Body of pancreas (tissue), 4 donors: ENCODE measurements around the gene RTN3. TPM values are rescaled to one million over a fixed set of nuclear protein-coding genes. Genes with fewer than 3 reads are reported as not detected.

Experiments used
- ATAC-seq: fragments of 150-250 bp; one replicate; pipeline ENCODE4 v1.9.1; 2016
- DNase-seq, 4 donors: peaks; one replicate each; pipeline ENCODE4 v3.0.0-alpha.2; 2019
- H3K27ac ChIP-seq, 4 donors: fragments of 200-600 bp; sonication (generic); 1 replicate in 3 of 4; 2 replicates in 1 of 4; pipeline versions ENCODE4 v1.5.1 to v1.6.1; 2016 to 2019; ENCODE audit warnings: mild to moderate bottlenecking in 1 of 4, mixed read lengths in 1 of 4, moderate library complexity in 1 of 4
- H3K27me3 ChIP-seq, 2 donors: fragments of 200-600 bp; sonication (generic); one replicate each; pipeline ENCODE4 v1.6.0; 2016; ENCODE audit warnings: mild to moderate bottlenecking in 1 of 2
- H3K36me3 ChIP-seq, 2 donors: fragments of 200-600 bp; sonication (generic); replicated peaks in 1 of 2; 2 replicates each; pipeline ENCODE4 v1.5.1; 2016; ENCODE audit warnings: low read depth in 2 of 2; ENCODE audit not compliant: insufficient read depth in 1 of 2
- H3K4me1 ChIP-seq: fragments of 200-600 bp; sonication (generic); one replicate; pipeline ENCODE4 v1.6.0; 2016
- H3K4me3 ChIP-seq, 2 donors: fragments of 200-600 bp; sonication (generic); 1 replicate in 1 of 2; 2 replicates in 1 of 2; pipeline ENCODE4 v1.5.1; 2016 to 2019
- H3K9me3 ChIP-seq, 3 donors: fragments of 200-600 bp; sonication (generic); 1 replicate in 2 of 3; 2 replicates in 1 of 3; pipeline ENCODE4 v1.5.1; 2016
- CTCF ChIP-seq, 7 experiments: fragments of 450-650 bp in 4 of 7; fragments of 200-600 bp in 3 of 7; sonication (generic) in 3 of 7; IDR thresholded peaks; one replicate each; pipeline ENCODE4 v1.5.1; 2016 to 2019; ENCODE audit warnings: antibody characterized with exemption in 7 of 7
- POLR2A ChIP-seq, 3 donors: fragments of 450-650 bp; IDR thresholded peaks; one replicate each; pipeline ENCODE4 v1.6.1; 2016; ENCODE audit warnings: antibody characterized with exemption in 3 of 3, mild to moderate bottlenecking in 2 of 3
- WGBS, 2 donors: methylation state at CpG; one replicate each; pipeline ENCODE4 v1.1.5; 2017; 5-methylcytosine and 5-hydroxymethylcytosine counted together
- intact Hi-C: fragments of 100-400 bp; cut with DNase I; formaldehyde crosslinking; loops from one replicate; pipeline ENCODE4 v1.15.1; 2023
- total RNA-seq, 2 donors: library from RNA; depleted of rRNA; stranded (reverse); fragments of >200 nt; gene quantifications; one replicate each; pipeline ENCODE4 v1.1.0, GENCODE V29; 2016

RTN3 gene
- total RNA-seq, 2 donors from 2014 or later = 62.8 to 63.6 TPM

DNA sequence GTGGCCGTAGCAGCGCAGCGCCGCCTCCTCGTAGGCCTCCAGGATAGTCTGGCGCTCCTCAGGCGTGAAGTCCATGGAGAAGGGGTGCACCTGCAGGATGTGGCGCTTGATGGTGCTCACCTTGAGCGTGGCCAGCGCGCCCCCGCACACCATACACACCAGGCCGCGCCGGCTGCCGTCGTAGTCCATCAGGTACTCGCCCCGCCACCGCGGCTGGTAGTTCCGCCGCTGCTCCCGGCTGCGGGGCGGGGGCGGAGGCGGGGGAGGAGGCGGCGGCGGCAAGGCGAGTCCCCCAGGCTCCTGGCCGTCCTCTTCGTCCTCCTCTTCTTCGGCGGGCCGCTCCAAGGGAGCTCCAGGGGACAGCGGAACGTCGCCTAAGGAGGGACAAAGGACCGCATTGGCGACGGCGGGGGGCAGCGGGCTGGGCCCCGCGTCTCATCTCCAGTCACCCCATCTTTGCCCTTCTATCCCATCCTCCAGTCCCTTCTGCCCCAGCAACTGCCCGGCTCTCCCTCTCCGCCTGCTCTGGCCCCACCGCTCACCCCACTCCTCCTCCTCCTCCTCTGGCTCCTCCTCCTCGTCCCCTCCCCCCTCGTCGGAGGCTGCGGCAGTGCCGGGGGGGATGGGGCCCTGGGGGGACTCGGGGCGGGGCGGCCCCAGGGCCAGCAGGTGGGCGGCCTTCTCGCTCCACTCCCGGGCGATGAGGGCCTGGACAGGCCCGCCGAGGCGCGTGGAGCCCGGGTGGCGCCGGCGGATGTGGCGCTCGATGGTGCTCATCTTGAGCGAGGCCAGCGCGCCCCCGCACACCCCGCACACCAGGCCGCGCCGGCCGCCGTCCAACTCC is 82.4 kb downstream of the RTN3 start:
- H3K4me1 ChIP-seq = peaks cover 45% of the 10 kb centered on the region
- intact Hi-C loops = loop anchor here (10.0 kb wide), 1 partner anchor 181 kb away; no protein-coding TSS in a partner anchor
- 84 to 85% methylated on average over 30 to 72 of the region's 82 CpGs for WGBS, 2 donors

GRCh38 chr11:63764340-63764678 is 83.0 kb downstream of the RTN3 start:
- TF ChIP-seq CTCF (IDR thresholded peaks at IDR 0.05) (no peak), POLR2A (IDR thresholded peaks at IDR 0.05) (no peak)
- Histone ChIP-seq H3K36me3 (no peaks in the 10 kb centered on the region), H3K27me3 (no peaks in the 10 kb centered on the region), H3K9me3 (no peaks in the 10 kb centered on the region), H3K4me1 (peaks cover 48% of the 10 kb centered on the region), H3K27ac (peak overlapping the region in 3 of 4 donors; percentile 66 to 76 (median 69)), H3K4me3 (no peak overlapping the region)
- intact Hi-C loops = loop anchor here (10.0 kb wide), 1 partner anchor 180 kb away; no protein-coding TSS in a partner anchor
- WGBS, 2 donors = 79 to 91% methylated on average over 21 to 22 of the region's 23 CpGs
- no peak for DNase-seq
- no peak for ATAC-seq

More for the DNA sequence above, 82.4 kb downstream of the RTN3 start:
- H3K9me3 ChIP-seq = no peaks in the 10 kb centered on the region
- no peak overlapping the region for H3K27ac ChIP-seq
- no peak overlapping the region for H3K4me3 ChIP-seq
- H3K36me3 ChIP-seq = no peaks in the 10 kb centered on the region
- TF ChIP-seq POLR2A (IDR thresholded peaks at IDR 0.05) (no peak), CTCF (IDR thresholded peaks at IDR 0.05) (no peak)
- DNase-seq (peak in 3 of 4 donors; percentile 17 to 20 (median 17)), ATAC-seq (no peak)
- no peaks in the 10 kb centered on the region for H3K27me3 ChIP-seq

- TF ChIP-seq POLR2A (IDR thresholded peaks at IDR 0.05) (peak in 2 of 3 donors; percentile 6 to 17), CTCF (IDR thresholded peaks at IDR 0.05) (no peak)
- H3K27me3 ChIP-seq = no peaks in the 10 kb centered on the region
- 20 to 39% methylated on average over 4 to 29 of the region's 30 CpGs for WGBS, 2 donors
- intact Hi-C loops = loop anchor here (10.0 kb wide), 1 partner anchor 180 kb away; no protein-coding TSS in a partner anchor
- no peaks in the 10 kb centered on the region for H3K36me3 ChIP-seq
- H3K4me1 ChIP-seq = peaks cover 54% of the 10 kb centered on the region
- no peak overlapping the region for H3K4me3 ChIP-seq
- peak overlapping the region; percentile 40 to 76 (median 68) for H3K27ac ChIP-seq
- no peaks in the 10 kb centered on the region for H3K9me3 ChIP-seq
- ATAC-seq (peak; percentile 23), DNase-seq (peak; percentile 60 to 80 (median 76))
Observed at GRCh38 chr11:63764679-63765647, 83.7 kb downstream of the RTN3 start.

- peak overlapping the region; percentile 40 to 76 (median 68) for H3K27ac ChIP-seq
- H3K9me3 ChIP-seq = no peaks in the 10 kb centered on the region
- H3K36me3 ChIP-seq = no peaks in the 10 kb centered on the region
- no peaks in the 10 kb centered on the region for H3K27me3 ChIP-seq
- TF ChIP-seq CTCF (IDR thresholded peaks at IDR 0.05) (no peak), POLR2A (IDR thresholded peaks at IDR 0.05) (no peak)
- 53 to 65% methylated on average over 5 to 18 of the region's 18 CpGs for WGBS, 2 donors
- peaks cover 57% of the 10 kb centered on the region for H3K4me1 ChIP-seq
- DNase-seq = peak in 1 of 4 donors; percentile 15
- intact Hi-C loops = loop anchor here (10.0 kb wide), 1 partner anchor 179 kb away; no protein-coding TSS in a partner anchor
- no peak for ATAC-seq
- no peak overlapping the region for H3K4me3 ChIP-seq
Observed at GRCh38 chr11:63765688-63766241, 84.5 kb downstream of the RTN3 start.
